GM18526 (cell line): ENCODE measurements around the gene NMBR.

ENCODE experiments used
- POLR2A ChIP-seq: IDR thresholded peaks from 3 replicates; pipeline ENCODE4 v1.6.1; 2011; ENCODE audit not compliant: insufficient read length; ENCODE audit errors: extremely low read depth

The NMBR gene

GRCh38 chr6:142087950-142088857, 58.7 kb downstream of the NMBR start:
- TF ChIP-seq POLR2A = no peak

- no peak for TF ChIP-seq POLR2A
Measured at GRCh38 chr6:142079130-142079529, 67.8 kb downstream of the NMBR start.

GRCh38 chr6:142075516-142076101, 71.3 kb downstream of the NMBR start:
- TF ChIP-seq POLR2A = no peak

GRCh38 chr6:142074516-142074915, 72.4 kb downstream of the NMBR start:
- TF ChIP-seq POLR2A = no peak

- no peak for TF ChIP-seq POLR2A
Measured at GRCh38 chr6:142071981-142072380, 74.9 kb downstream of the NMBR start.

GRCh38 chr6:142068416-142068815, 78.5 kb downstream of the NMBR start:
- TF ChIP-seq POLR2A = no peak

- TF ChIP-seq POLR2A = no peak
Measured at GRCh38 chr6:142058551-142059290, 88.2 kb downstream of the NMBR start.

- no peak for TF ChIP-seq POLR2A
Measured at GRCh38 chr6:142055219-142055618, 91.7 kb downstream of the NMBR start.

GRCh38 chr6:142051404-142051803, 95.5 kb downstream of the NMBR start:
- no peak for TF ChIP-seq POLR2A

GRCh38 chr6:142048593-142048980, 98.3 kb downstream of the NMBR start:
- no peak for TF ChIP-seq POLR2A

- TF ChIP-seq POLR2A = no peak
Measured at GRCh38 chr6:142047934-142048592, 98.9 kb downstream of the NMBR start.

- TF ChIP-seq POLR2A = no peak
Measured at GRCh38 chr6:142045380-142046278, 101.3 kb downstream of the NMBR start.

- no peak for TF ChIP-seq POLR2A
Measured at GRCh38 chr6:142035890-142036289, 111.0 kb downstream of the NMBR start.

GRCh38 chr6:142031035-142031434, 115.9 kb downstream of the NMBR start:
- no peak for TF ChIP-seq POLR2A
